ENCODE measurements around the gene TM7SF2.

- no peak for TF ChIP-seq POLR2A (IDR thresholded peaks at IDR 0.05)
- no peak for TF ChIP-seq POLR2AphosphoS5 (IDR thresholded peaks at IDR 0.05)
- no peak for TF ChIP-seq CTCF (IDR thresholded peaks at IDR 0.05 in 8 of 11, conservative IDR thresholded peaks at IDR 0.05 in 3 of 11)
Measured at GRCh38 chr11:65111159-65111743, 421 bp upstream of the TM7SF2 start.

All from spleen (tissue), 7 donors.